HepG2 (cell line): Measurements from ENCODE around the gene SLC35F3.
"Not testable (repeated sequence)": the region's sequence is repeated elsewhere in the genome, so short reads cannot be mapped to it uniquely, and the experiment has no call there.

Source experiments
- POLR2A ChIP-seq, 2 experiments: IDR thresholded peaks; 2 replicates each; pipeline ENCODE4 v1.6.1; 2011; ENCODE audit warnings: low read depth in 2 of 2, low read length in 2 of 2, mild to moderate bottlenecking in 1 of 2, moderate library complexity in 1 of 2; ENCODE audit not compliant: insufficient read depth in 1 of 2
- POLR2AphosphoS5 ChIP-seq: IDR thresholded peaks from 2 replicates; pipeline ENCODE4 v1.6.1; 2012; ENCODE audit warnings: low read depth, low read length
- TF ChIP-seq, protein P1 (sequence below): sonication (generic); formaldehyde crosslinking; IDR thresholded peaks from 2 replicates; pipeline ENCODE4 v1.5.0; 2020; ENCODE audit warnings: mild to moderate bottlenecking, missing genetic modification reagents, moderate library complexity

DNA sequence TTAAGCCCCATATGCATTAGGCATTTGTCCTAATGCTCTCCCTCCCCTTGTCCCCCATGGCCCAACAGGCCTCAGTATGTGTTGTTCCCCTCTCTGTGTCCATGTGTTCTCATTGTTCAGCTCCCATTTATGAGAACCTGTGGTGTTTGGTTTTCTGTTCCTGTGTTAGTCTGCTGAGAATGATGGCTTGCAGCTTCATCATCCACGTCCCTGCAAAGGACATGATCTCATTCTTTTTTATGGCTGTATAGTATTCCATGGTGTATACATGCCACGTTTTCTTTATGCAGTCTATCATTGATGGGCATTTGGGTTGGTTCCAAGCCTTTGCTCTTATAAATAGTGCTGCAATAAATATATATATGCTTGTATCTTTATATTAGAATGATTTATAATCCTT lies 218.1 kb downstream of the SLC35F3 start:
- TF ChIP-seq POLR2A (IDR thresholded peaks at IDR 0.05; ENCODE audit: insufficient read depth in 1 of 2, low read depth in 2 of 2, low read length in 2 of 2); POLR2AphosphoS5: not testable (repeated sequence)
- TF ChIP-seq, protein P1, sequence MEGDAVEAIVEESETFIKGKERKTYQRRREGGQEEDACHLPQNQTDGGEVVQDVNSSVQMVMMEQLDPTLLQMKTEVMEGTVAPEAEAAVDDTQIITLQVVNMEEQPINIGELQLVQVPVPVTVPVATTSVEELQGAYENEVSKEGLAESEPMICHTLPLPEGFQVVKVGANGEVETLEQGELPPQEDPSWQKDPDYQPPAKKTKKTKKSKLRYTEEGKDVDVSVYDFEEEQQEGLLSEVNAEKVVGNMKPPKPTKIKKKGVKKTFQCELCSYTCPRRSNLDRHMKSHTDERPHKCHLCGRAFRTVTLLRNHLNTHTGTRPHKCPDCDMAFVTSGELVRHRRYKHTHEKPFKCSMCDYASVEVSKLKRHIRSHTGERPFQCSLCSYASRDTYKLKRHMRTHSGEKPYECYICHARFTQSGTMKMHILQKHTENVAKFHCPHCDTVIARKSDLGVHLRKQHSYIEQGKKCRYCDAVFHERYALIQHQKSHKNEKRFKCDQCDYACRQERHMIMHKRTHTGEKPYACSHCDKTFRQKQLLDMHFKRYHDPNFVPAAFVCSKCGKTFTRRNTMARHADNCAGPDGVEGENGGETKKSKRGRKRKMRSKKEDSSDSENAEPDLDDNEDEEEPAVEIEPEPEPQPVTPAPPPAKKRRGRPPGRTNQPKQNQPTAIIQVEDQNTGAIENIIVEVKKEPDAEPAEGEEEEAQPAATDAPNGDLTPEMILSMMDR = not testable (repeated sequence)
